Neural cell (in vitro differentiated cells): Measurements from ENCODE around the gene TFB2M. TPM values are rescaled to one million over a fixed set of nuclear protein-coding genes. Genes with fewer than 3 reads are reported as not detected.

Source experiments
- H2AFZ ChIP-seq: fragments of 200-600, 300-800 bp; sonication (generic), shearing (Covaris generic); 2 replicates; pipeline ENCODE4 v1.6.0; 2014; ENCODE audit warnings: low read depth, mild to moderate bottlenecking, antibody characterized with exemption, low read length, moderate library complexity
- H3F3A ChIP-seq: fragments of 200-600 bp; shearing (Covaris generic); 2 replicates; pipeline ENCODE4 v1.6.1; 2016; ENCODE audit warnings: mild to moderate bottlenecking, moderate library complexity, mixed read lengths, antibody characterized with exemption, low read length; ENCODE audit not compliant: insufficient read depth, poor library complexity, severe bottlenecking
- H3K27ac ChIP-seq: fragments of 200-600, 300-800 bp; sonication (generic), shearing (Covaris generic); 2 replicates; pipeline ENCODE4 v1.5.1; 2014; ENCODE audit warnings: mild to moderate bottlenecking, low read length, moderate library complexity
- H3K27me3 ChIP-seq: fragments of 300-800, 200-600 bp; sonication (generic), shearing (Covaris generic); 2 replicates; pipeline ENCODE4 v1.6.0; 2014; ENCODE audit warnings: mild to moderate bottlenecking, low read depth, low read length, moderate library complexity; ENCODE audit not compliant: insufficient read depth
- H3K36me3 ChIP-seq: fragments of 300-800, 200-600 bp; sonication (generic), shearing (Covaris generic); 2 replicates; pipeline ENCODE4 v1.5.1; 2014; ENCODE audit warnings: mild to moderate bottlenecking, antibody characterized with exemption, low read length, moderate library complexity; ENCODE audit not compliant: insufficient read depth
- H3K4me2 ChIP-seq: fragments of 300-800, 200-600 bp; sonication (generic), shearing (Covaris generic); 2 replicates; pipeline ENCODE4 v1.6.0; 2014; ENCODE audit warnings: mild to moderate bottlenecking, low read length
- H3K4me3 ChIP-seq: fragments of 300-800, 200-600 bp; sonication (generic), shearing (Covaris generic); 2 replicates; pipeline ENCODE4 v1.5.1; 2014; ENCODE audit warnings: mild to moderate bottlenecking, low read length, moderate library complexity
- H3K79me2 ChIP-seq: fragments of 200-600 bp; shearing (Covaris generic); replicated peaks from 2 replicates; pipeline ENCODE4 v1.6.0; 2014; ENCODE audit warnings: mild to moderate bottlenecking, low read length, moderate library complexity; ENCODE audit not compliant: insufficient read depth
- H3K9ac ChIP-seq: fragments of 300-800, 200-600 bp; sonication (generic), shearing (Covaris generic); 2 replicates; pipeline ENCODE4 v1.6.1; 2016; ENCODE audit warnings: mild to moderate bottlenecking, low read length, mixed read lengths
- H3K9me2 ChIP-seq: fragments of 200-600 bp; shearing (Covaris generic); 2 replicates; pipeline ENCODE4 v1.6.1; 2016; ENCODE audit warnings: mild to moderate bottlenecking, low read length, mixed read lengths; ENCODE audit not compliant: insufficient read depth
- H3K9me3 ChIP-seq: fragments of 200-600, 300-800 bp; sonication (generic), shearing (Covaris generic); 2 replicates; pipeline ENCODE4 v1.6.1; 2016; ENCODE audit warnings: mild to moderate bottlenecking, mixed run types, low read length, moderate library complexity, mixed read lengths
- H4K20me1 ChIP-seq: fragments of 200-600 bp; shearing (Covaris generic); 2 replicates; pipeline ENCODE4 v1.6.1; 2016; ENCODE audit warnings: mild to moderate bottlenecking, mixed run types; ENCODE audit not compliant: insufficient read depth
- CTCF ChIP-seq: fragments of 450-650 bp; IDR thresholded peaks from 2 replicates; pipeline ENCODE4 v1.5.1; 2014; ENCODE audit warnings: antibody characterized with exemption, mild to moderate bottlenecking, moderate library complexity; ENCODE audit not compliant: poor library complexity, severe bottlenecking
- EP300 ChIP-seq: fragments of 450-650 bp; conservative IDR thresholded peaks from 2 replicates; pipeline ENCODE4 v1.6.1; 2014; ENCODE audit warnings: antibody characterized with exemption, mild to moderate bottlenecking, moderate library complexity; ENCODE audit not compliant: poor library complexity, severe bottlenecking
- EZH2 ChIP-seq: fragments of 200-600, 300-800 bp; shearing (Covaris generic), sonication (generic); IDR thresholded peaks from 2 replicates; pipeline ENCODE4 v1.6.1; 2014; ENCODE audit warnings: antibody characterized with exemption, low read length, borderline replicate concordance, mild to moderate bottlenecking; ENCODE audit not compliant: insufficient read depth, poor library complexity, severe bottlenecking
- MXI1 ChIP-seq: fragments of 450-650 bp; conservative IDR thresholded peaks from 2 replicates; pipeline ENCODE4 v1.6.1; 2014; ENCODE audit warnings: antibody characterized with exemption, mild to moderate bottlenecking; ENCODE audit not compliant: poor library complexity, severe bottlenecking
- POLR2AphosphoS5 ChIP-seq: IDR thresholded peaks from 2 replicates; pipeline ENCODE4 v1.6.1; 2012
- RAD21 ChIP-seq: fragments of 450-650 bp; conservative IDR thresholded peaks from 2 replicates; pipeline ENCODE4 v1.6.1; 2014; ENCODE audit warnings: antibody characterized with exemption, mild to moderate bottlenecking, moderate library complexity
- SMC3 ChIP-seq: fragments of 450-650 bp; conservative IDR thresholded peaks from 2 replicates; pipeline ENCODE4 v1.6.1; 2014; ENCODE audit warnings: antibody characterized with exemption, mild to moderate bottlenecking, moderate library complexity; ENCODE audit not compliant: poor library complexity
- TAF1 ChIP-seq: IDR thresholded peaks from 2 replicates; pipeline ENCODE4 v1.6.1; 2012; ENCODE audit warnings: low read depth
- polyA plus RNA-seq: library from polyadenylated mRNA; depleted of rRNA; stranded (reverse); fragments of >200 nt; gene quantifications from 2 replicates; pipeline ENCODE4 v1.2.3, GENCODE V29; 2014
- small RNA-seq, 3 experiments: library from RNA; depleted of rRNA; stranded (forward); fragments of <200 nt; gene quantifications; one replicate each; pipeline ENCODE3, GENCODE V24; 2012
- TF ChIP-seq, protein P1 (sequence below): IDR thresholded peaks from 2 replicates; pipeline ENCODE4 v1.6.1; 2012; ENCODE audit warnings: borderline replicate concordance

The TFB2M gene
- polyA plus RNA-seq, 1 donor from 2014 or later = 19.2 TPM

GRCh38 chr1:246491551-246492053, 74.5 kb downstream of the TFB2M start:
- no peak overlapping the region for H2AFZ ChIP-seq
- H3K4me3 ChIP-seq = no peak overlapping the region
- H3K9me2 ChIP-seq = no peaks in the 10 kb centered on the region
- H4K20me1 ChIP-seq = no peaks in the 10 kb centered on the region
- H3K36me3 ChIP-seq = no peaks in the 10 kb centered on the region
- no peak overlapping the region for H3K4me2 ChIP-seq
- TF ChIP-seq CTCF = no peak
- TF ChIP-seq, protein P1, sequence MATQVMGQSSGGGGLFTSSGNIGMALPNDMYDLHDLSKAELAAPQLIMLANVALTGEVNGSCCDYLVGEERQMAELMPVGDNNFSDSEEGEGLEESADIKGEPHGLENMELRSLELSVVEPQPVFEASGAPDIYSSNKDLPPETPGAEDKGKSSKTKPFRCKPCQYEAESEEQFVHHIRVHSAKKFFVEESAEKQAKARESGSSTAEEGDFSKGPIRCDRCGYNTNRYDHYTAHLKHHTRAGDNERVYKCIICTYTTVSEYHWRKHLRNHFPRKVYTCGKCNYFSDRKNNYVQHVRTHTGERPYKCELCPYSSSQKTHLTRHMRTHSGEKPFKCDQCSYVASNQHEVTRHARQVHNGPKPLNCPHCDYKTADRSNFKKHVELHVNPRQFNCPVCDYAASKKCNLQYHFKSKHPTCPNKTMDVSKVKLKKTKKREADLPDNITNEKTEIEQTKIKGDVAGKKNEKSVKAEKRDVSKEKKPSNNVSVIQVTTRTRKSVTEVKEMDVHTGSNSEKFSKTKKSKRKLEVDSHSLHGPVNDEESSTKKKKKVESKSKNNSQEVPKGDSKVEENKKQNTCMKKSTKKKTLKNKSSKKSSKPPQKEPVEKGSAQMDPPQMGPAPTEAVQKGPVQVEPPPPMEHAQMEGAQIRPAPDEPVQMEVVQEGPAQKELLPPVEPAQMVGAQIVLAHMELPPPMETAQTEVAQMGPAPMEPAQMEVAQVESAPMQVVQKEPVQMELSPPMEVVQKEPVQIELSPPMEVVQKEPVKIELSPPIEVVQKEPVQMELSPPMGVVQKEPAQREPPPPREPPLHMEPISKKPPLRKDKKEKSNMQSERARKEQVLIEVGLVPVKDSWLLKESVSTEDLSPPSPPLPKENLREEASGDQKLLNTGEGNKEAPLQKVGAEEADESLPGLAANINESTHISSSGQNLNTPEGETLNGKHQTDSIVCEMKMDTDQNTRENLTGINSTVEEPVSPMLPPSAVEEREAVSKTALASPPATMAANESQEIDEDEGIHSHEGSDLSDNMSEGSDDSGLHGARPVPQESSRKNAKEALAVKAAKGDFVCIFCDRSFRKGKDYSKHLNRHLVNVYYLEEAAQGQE = no peak
- TF ChIP-seq TAF1 = no peak
- no peak for TF ChIP-seq SMC3
- no peak for TF ChIP-seq EP300
- TF ChIP-seq POLR2AphosphoS5 = no peak
- TF ChIP-seq EZH2 = no peak
- no peak for TF ChIP-seq RAD21
- TF ChIP-seq MXI1 = no peak
- H3K9me3 ChIP-seq = no peaks in the 10 kb centered on the region
- no peak overlapping the region for H3K9ac ChIP-seq
- H3F3A ChIP-seq = no peaks in the 10 kb centered on the region
- H3K27ac ChIP-seq = no peak overlapping the region
- H3K79me2 ChIP-seq = no peaks in the 10 kb centered on the region
- H3K27me3 ChIP-seq = no peaks in the 10 kb centered on the region

Small RNA genes within 50 kb of the gene (small RNA-seq; reads per million reads assigned to genes)
- gene AL356583.2 = 0 reads per million in 3 experiments

Other genes starting within 250 kb of the TFB2M start
- gene SMYD3, start 59.0 kb downstream of the TFB2M start, polyA plus RNA-seq = 39.4 and 48.6 TPM in 2 replicates
- 23.7 and 26.3 TPM in 2 replicates for gene CNST, start 195 bp upstream of the TFB2M start, polyA plus RNA-seq
- 94.2 and 98.5 TPM in 2 replicates for gene SCCPDH, start 158.1 kb upstream of the TFB2M start, polyA plus RNA-seq